A549 (cell line): Measurements from ENCODE around the gene TAF10.

Source experiments
- BHLHE40 ChIP-seq: IDR thresholded peaks from 2 replicates; pipeline ENCODE4 v1.6.1; 2012; ENCODE audit warnings: low read depth, low read length, inconsistent platforms
- CEBPB ChIP-seq, 2 experiments: fragments of >200 bp in 1 of 2; sonication (Bioruptor Twin) in 1 of 2; formaldehyde crosslinking in 1 of 2; IDR thresholded peaks; 2 replicates each; pipeline ENCODE4 v1.6.1; 2012 to 2016
- ESRRA ChIP-seq: fragments of 150-350 bp; IDR thresholded peaks from 2 replicates; pipeline ENCODE4 v1.6.1; 2014; ENCODE audit warnings: mild to moderate bottlenecking, low read length, borderline replicate concordance
- HDAC2 ChIP-seq: fragments of 200-600 bp; sonication (generic); IDR thresholded peaks from 2 replicates; pipeline ENCODE4 v1.6.1; 2016
- JUNB ChIP-seq: fragments of >200 bp; sonication (Bioruptor Twin); formaldehyde crosslinking; IDR thresholded peaks from 2 replicates; pipeline ENCODE4 v1.6.1; 2016
- KDM1A ChIP-seq: fragments of 200-600 bp; sonication (generic); IDR thresholded peaks from 2 replicates; pipeline ENCODE4 v1.6.1; 2016; ENCODE audit warnings: low read depth, mild to moderate bottlenecking
- MYC ChIP-seq: IDR thresholded peaks from 2 replicates; pipeline ENCODE4 v1.6.1; 2012; ENCODE audit warnings: mild to moderate bottlenecking, inconsistent platforms, low read length, improper control_type of control experiment, borderline replicate concordance
- POLR2A ChIP-seq: IDR thresholded peaks from 2 replicates; pipeline ENCODE4 v1.6.1; 2012; ENCODE audit warnings: mild to moderate bottlenecking, low read length
- RAD21 ChIP-seq, 2 experiments: fragments of >200 bp in 1 of 2; sonication (Bioruptor Twin) in 1 of 2; formaldehyde crosslinking in 1 of 2; IDR thresholded peaks in 1 of 2; conservative IDR thresholded peaks in 1 of 2; 2 replicates in 1 of 2; 3 replicates in 1 of 2; pipeline ENCODE4 v1.6.1; 2012 to 2018; ENCODE audit warnings: inconsistent platforms in 1 of 2
- SREBF2 ChIP-seq: fragments of 450-650 bp; IDR thresholded peaks from 2 replicates; pipeline ENCODE4 v1.6.1; 2014; ENCODE audit warnings: mild to moderate bottlenecking, moderate library complexity
- TF ChIP-seq, protein P1 (sequence below): fragments of >200 bp; sonication (Bioruptor Twin); formaldehyde crosslinking; IDR thresholded peaks from 3 replicates; pipeline ENCODE4 v1.5.1; 2016
- TF ChIP-seq, protein P2 (sequence below): fragments of 250-450 bp; sonication (Bioruptor Pico); IDR thresholded peaks from 2 replicates; pipeline ENCODE4 v1.5.0; 2020; ENCODE audit warnings: low read depth, mild to moderate bottlenecking, moderate library complexity
- TF ChIP-seq, protein P3 (sequence below): fragments of 250-450 bp; sonication (Bioruptor Pico); IDR thresholded peaks from 2 replicates; pipeline ENCODE4 v1.5.0; 2021; ENCODE audit warnings: mild to moderate bottlenecking, moderate library complexity, borderline replicate concordance
- TF ChIP-seq, protein P4 (sequence below): fragments of 450-650 bp; IDR thresholded peaks from 2 replicates; pipeline ENCODE4 v1.6.1; 2014; ENCODE audit warnings: antibody characterized with exemption

DNA sequence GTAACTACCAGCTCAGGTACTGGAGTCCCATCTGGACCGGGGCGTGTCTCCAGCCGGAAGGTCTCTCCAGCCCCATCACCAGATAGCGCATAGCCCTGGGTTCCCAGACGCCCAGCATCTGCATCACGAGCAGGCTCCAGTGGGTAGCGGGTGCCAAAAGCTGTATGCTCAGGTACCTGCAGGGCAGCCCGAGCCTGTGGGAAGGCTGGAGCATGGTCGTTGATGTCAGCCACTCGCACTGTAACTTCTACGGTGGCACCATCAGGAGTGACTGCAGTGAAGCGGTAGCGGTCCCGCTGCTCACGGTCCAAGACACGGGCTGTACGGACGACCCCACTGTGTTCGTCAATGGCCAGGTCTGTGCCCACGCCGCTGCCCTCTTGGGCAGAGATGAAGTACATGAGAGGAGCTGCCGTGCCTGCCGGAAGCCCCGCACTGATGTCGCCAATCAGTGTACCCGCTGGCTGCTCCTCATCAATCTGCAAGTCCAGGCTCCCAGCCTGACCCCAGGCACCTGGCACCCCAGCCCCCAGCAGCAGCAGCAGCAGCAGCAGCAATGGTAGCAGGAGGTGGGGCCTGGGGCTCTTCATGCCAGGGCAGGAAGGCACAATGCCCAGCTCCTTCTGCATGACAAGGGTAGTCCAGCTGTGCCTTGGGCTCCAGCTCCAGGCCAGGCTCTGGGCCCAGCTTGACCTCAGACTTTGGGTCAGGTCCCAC lies 29.1 kb upstream of the TAF10 start:
- no peak for TF ChIP-seq RAD21 (conservative IDR thresholded peaks at IDR 0.05 in 1 of 2, IDR thresholded peaks at IDR 0.05 in 1 of 2)
- no peak for TF ChIP-seq JUNB
- no peak for TF ChIP-seq BHLHE40
- TF ChIP-seq, protein P1, sequence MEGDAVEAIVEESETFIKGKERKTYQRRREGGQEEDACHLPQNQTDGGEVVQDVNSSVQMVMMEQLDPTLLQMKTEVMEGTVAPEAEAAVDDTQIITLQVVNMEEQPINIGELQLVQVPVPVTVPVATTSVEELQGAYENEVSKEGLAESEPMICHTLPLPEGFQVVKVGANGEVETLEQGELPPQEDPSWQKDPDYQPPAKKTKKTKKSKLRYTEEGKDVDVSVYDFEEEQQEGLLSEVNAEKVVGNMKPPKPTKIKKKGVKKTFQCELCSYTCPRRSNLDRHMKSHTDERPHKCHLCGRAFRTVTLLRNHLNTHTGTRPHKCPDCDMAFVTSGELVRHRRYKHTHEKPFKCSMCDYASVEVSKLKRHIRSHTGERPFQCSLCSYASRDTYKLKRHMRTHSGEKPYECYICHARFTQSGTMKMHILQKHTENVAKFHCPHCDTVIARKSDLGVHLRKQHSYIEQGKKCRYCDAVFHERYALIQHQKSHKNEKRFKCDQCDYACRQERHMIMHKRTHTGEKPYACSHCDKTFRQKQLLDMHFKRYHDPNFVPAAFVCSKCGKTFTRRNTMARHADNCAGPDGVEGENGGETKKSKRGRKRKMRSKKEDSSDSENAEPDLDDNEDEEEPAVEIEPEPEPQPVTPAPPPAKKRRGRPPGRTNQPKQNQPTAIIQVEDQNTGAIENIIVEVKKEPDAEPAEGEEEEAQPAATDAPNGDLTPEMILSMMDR = no peak
- no peak for TF ChIP-seq HDAC2
- TF ChIP-seq SREBF2 = no peak
- TF ChIP-seq, protein P2, sequence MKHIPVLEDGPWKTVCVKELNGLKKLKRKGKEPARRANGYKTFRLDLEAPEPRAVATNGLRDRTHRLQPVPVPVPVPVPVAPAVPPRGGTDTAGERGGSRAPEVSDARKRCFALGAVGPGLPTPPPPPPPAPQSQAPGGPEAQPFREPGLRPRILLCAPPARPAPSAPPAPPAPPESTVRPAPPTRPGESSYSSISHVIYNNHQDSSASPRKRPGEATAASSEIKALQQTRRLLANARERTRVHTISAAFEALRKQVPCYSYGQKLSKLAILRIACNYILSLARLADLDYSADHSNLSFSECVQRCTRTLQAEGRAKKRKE (CRISPR knock-in tag) = no peak
- TF ChIP-seq, protein P3, sequence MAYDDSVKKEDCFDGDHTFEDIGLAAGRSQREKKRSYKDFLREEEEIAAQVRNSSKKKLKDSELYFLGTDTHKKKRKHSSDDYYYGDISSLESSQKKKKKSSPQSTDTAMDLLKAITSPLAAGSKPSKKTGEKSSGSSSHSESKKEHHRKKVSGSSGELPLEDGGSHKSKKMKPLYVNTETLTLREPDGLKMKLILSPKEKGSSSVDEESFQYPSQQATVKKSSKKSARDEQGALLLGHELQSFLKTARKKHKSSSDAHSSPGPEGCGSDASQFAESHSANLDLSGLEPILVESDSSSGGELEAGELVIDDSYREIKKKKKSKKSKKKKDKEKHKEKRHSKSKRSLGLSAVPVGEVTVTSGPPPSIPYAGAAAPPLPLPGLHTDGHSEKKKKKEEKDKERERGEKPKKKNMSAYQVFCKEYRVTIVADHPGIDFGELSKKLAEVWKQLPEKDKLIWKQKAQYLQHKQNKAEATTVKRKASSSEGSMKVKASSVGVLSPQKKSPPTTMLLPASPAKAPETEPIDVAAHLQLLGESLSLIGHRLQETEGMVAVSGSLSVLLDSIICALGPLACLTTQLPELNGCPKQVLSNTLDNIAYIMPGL (CRISPR knock-in tag) = no peak
- TF ChIP-seq, protein P4, sequence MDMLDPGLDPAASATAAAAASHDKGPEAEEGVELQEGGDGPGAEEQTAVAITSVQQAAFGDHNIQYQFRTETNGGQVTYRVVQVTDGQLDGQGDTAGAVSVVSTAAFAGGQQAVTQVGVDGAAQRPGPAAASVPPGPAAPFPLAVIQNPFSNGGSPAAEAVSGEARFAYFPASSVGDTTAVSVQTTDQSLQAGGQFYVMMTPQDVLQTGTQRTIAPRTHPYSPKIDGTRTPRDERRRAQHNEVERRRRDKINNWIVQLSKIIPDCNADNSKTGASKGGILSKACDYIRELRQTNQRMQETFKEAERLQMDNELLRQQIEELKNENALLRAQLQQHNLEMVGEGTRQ = no peak
- no peak for TF ChIP-seq MYC
- no peak for TF ChIP-seq CEBPB (IDR thresholded peaks at IDR 0.05)
- TF ChIP-seq POLR2A = no peak
- TF ChIP-seq KDM1A = no peak
- TF ChIP-seq ESRRA = no peak
